Right kidney (tissue), 1 donor: Measurements from ENCODE around the gene ASIC1.
"Not testable (repeated sequence)": the region's sequence is repeated elsewhere in the genome, so short reads cannot be mapped to it uniquely, and the experiment has no call there.

Source experiments
- DNase-seq: peaks from one replicate; pipeline ENCODE4 v3.0.0-alpha.2; 2016

Gene ASIC1

GRCh38 chr12:50061171-50061570 is 3.8 kb downstream of the ASIC1 start:
- no peak for DNase-seq

- no peak for DNase-seq
These were observed 4.7 kb downstream of the ASIC1 start for GRCh38 chr12:50061946-50062686.

GRCh38 chr12:50062728-50063460 is 5.5 kb downstream of the ASIC1 start:
- no peak for DNase-seq

GRCh38 chr12:50065726-50066310 is 8.4 kb downstream of the ASIC1 start:
- DNase-seq: no peak

GRCh38 chr12:50066402-50066801 is 9.0 kb downstream of the ASIC1 start:
- no peak for DNase-seq

- DNase-seq: no peak
These were observed 11.7 kb downstream of the ASIC1 start for GRCh38 chr12:50069069-50069468.

GRCh38 chr12:50069539-50069938 is 12.1 kb downstream of the ASIC1 start:
- DNase-seq: no peak

- DNase-seq: peak; percentile 70
These were observed 13.1 kb downstream of the ASIC1 start for GRCh38 chr12:50070314-50071060.

GRCh38 chr12:50072198-50072907 is 15.0 kb downstream of the ASIC1 start:
- DNase-seq: no peak

- DNase-seq: no peak
These were observed 15.8 kb downstream of the ASIC1 start for GRCh38 chr12:50073206-50073605.

- no peak for DNase-seq
These were observed 16.3 kb downstream of the ASIC1 start for GRCh38 chr12:50073712-50074111.

- DNase-seq: peak; percentile 63
These were observed 17.8 kb downstream of the ASIC1 start for GRCh38 chr12:50074936-50075807.

GRCh38 chr12:50075808-50076170 is 18.4 kb downstream of the ASIC1 start:
- no peak for DNase-seq

GRCh38 chr12:50077099-50077498 is 19.7 kb downstream of the ASIC1 start:
- no peak for DNase-seq

GRCh38 chr12:50078281-50078680 is 20.9 kb downstream of the ASIC1 start:
- no peak for DNase-seq

- DNase-seq: no peak
These were observed 22.4 kb downstream of the ASIC1 start for GRCh38 chr12:50079771-50080170.

- DNase-seq: no peak
These were observed 23.9 kb downstream of the ASIC1 start for GRCh38 chr12:50081096-50081808.

GRCh38 chr12:50082644-50083043 is 25.2 kb downstream of the ASIC1 start:
- no peak for DNase-seq

- DNase-seq: no peak
These were observed 25.9 kb downstream of the ASIC1 start for GRCh38 chr12:50083301-50083700.

GRCh38 chr12:50084409-50084774 is 27.0 kb downstream of the ASIC1 start:
- DNase-seq: not testable (repeated sequence)
